IMR-90 (cell line): Measurements from ENCODE around the gene RBP2. TPM values are rescaled to one million over a fixed set of nuclear protein-coding genes. Genes with fewer than 3 reads are reported as not detected.

Source experiments
- ATAC-seq: fragments of 200-7000 bp; cut with Tn5 transposase; 2 replicates; pipeline ENCODE4 v1.9.1; 2020; ENCODE audit warnings: low read depth, mild to moderate bottlenecking, moderate library complexity
- BruUV-seq: library from RNA; stranded (reverse); fragments of 400-500 nt; replicated peaks from 2 replicates; lab custom pipeline; 2021; lab: Mats Ljungman, UMichigan
- CTCF ChIA-PET: fragments of 300-600 bp; formaldehyde crosslinking; extraction: SDS; loops from one replicate; lab custom pipeline; 2021; ENCODE audit warnings: antibody characterized with exemption; lab: Yijun Ruan, JAX
- POLR2A ChIA-PET: fragments of 300-600 bp; sonication (Branson Sonifier 250); formaldehyde crosslinking; loops from one replicate; lab custom pipeline; 2022; ENCODE audit warnings: antibody characterized with exemption; ENCODE audit not compliant: unreplicated experiment; lab: Charles Lee
- DNase-seq: peaks from one replicate; pipeline ENCODE4 v3.0.0; 2013
- H2AFZ ChIP-seq: replicated peaks from 2 replicates; pipeline ENCODE3; 2013; ENCODE audit warnings: low read length, mild to moderate bottlenecking; ENCODE audit not compliant: poor library complexity
- H2AK5ac ChIP-seq: 2 replicates; pipeline ENCODE4 v1.6.1; 2013; ENCODE audit warnings: low read depth, low read length, inconsistent platforms
- H2AK9ac ChIP-seq: replicated peaks from 2 replicates; pipeline ENCODE3; 2013; ENCODE audit warnings: mild to moderate bottlenecking, low read depth, low read length, moderate library complexity; ENCODE audit not compliant: poor library complexity
- H2BK120ac ChIP-seq: 2 replicates; pipeline ENCODE4 v1.6.1; 2013; ENCODE audit warnings: low read depth, low read length, inconsistent platforms
- H2BK15ac ChIP-seq: 3 replicates; pipeline ENCODE4 v1.6.1; 2013; ENCODE audit warnings: low read depth, low read length, inconsistent platforms
- H2BK20ac ChIP-seq: 2 replicates; pipeline ENCODE4 v1.6.1; 2013; ENCODE audit warnings: low read depth, mild to moderate bottlenecking, inconsistent platforms, low read length, moderate library complexity
- H2BK5ac ChIP-seq: 2 replicates; pipeline ENCODE4 v1.6.1; 2013; ENCODE audit warnings: mild to moderate bottlenecking, low read depth, low read length, inconsistent platforms; ENCODE audit not compliant: poor library complexity, severe bottlenecking
- H3K14ac ChIP-seq: replicated peaks from 2 replicates; pipeline ENCODE4 v1.6.1; 2013; ENCODE audit warnings: low read depth, low read length, inconsistent platforms
- H3K18ac ChIP-seq: 2 replicates; pipeline ENCODE4 v1.6.1; 2013; ENCODE audit warnings: low read depth, low read length, control low read depth
- H3K23ac ChIP-seq: 2 replicates; pipeline ENCODE4 v1.6.1; 2013; ENCODE audit warnings: low read depth, low read length, inconsistent platforms
- H3K27ac ChIP-seq: 2 replicates; pipeline ENCODE4 v1.5.1; 2013; ENCODE audit warnings: mild to moderate bottlenecking, control low read depth, low read length; ENCODE audit not compliant: insufficient read depth
- H3K27me3 ChIP-seq: 2 replicates; pipeline ENCODE4 v1.6.1; 2013; ENCODE audit warnings: low read length; ENCODE audit not compliant: control insufficient read depth, insufficient read depth
- H3K36me3 ChIP-seq: 2 replicates; pipeline ENCODE4 v1.6.1; 2013; ENCODE audit warnings: low read length, mixed read lengths; ENCODE audit not compliant: control insufficient read depth, insufficient read depth
- H3K4ac ChIP-seq: 2 replicates; pipeline ENCODE4 v1.6.1; 2013; ENCODE audit warnings: low read depth, low read length, inconsistent platforms
- H3K4me1 ChIP-seq: 2 replicates; pipeline ENCODE4 v1.6.1; 2013; ENCODE audit warnings: low read length, mixed read lengths; ENCODE audit not compliant: control insufficient read depth, insufficient read depth
- H3K4me2 ChIP-seq: 2 replicates; pipeline ENCODE4 v1.6.1; 2013; ENCODE audit warnings: low read depth, mild to moderate bottlenecking, control low read depth, low read length, moderate library complexity
- H3K4me3 ChIP-seq: 2 replicates; pipeline ENCODE4 v1.5.1; 2013; ENCODE audit warnings: low read depth, mild to moderate bottlenecking, control low read depth, low read length, moderate library complexity; ENCODE audit not compliant: insufficient read depth
- H3K56ac ChIP-seq: 2 replicates; pipeline ENCODE4 v1.6.1; 2013; ENCODE audit warnings: low read length, inconsistent platforms; ENCODE audit not compliant: insufficient read depth; ENCODE audit errors: extremely low read depth
- H3K79me1 ChIP-seq, 2 experiments: 2 replicates each; pipeline ENCODE4 v1.6.1; 2013; ENCODE audit warnings: low read length in 2 of 2, inconsistent platforms in 1 of 2, low read depth in 1 of 2
- H3K9ac ChIP-seq: 2 replicates; pipeline ENCODE4 v1.6.1; 2013; ENCODE audit warnings: low read depth, low read length, control low read depth
- H3K9me1 ChIP-seq: 2 replicates; pipeline ENCODE4 v1.6.1; 2013; ENCODE audit warnings: low read length, inconsistent platforms; ENCODE audit not compliant: insufficient read depth
- H3K9me3 ChIP-seq: 2 replicates; pipeline ENCODE4 v1.6.1; 2013; ENCODE audit warnings: low read length; ENCODE audit not compliant: control insufficient read depth, insufficient read depth
- H4K20me1 ChIP-seq: 2 replicates; pipeline ENCODE4 v1.6.1; 2013; ENCODE audit warnings: low read length, inconsistent platforms; ENCODE audit not compliant: insufficient read depth
- H4K5ac ChIP-seq: 2 replicates; pipeline ENCODE4 v1.6.1; 2013; ENCODE audit warnings: mild to moderate bottlenecking, low read depth, low read length, control low read depth
- H4K8ac ChIP-seq, 2 experiments: 2 replicates each; pipeline ENCODE4 v1.6.1; 2013; ENCODE audit warnings: low read depth in 2 of 2, low read length in 2 of 2, control low read depth in 1 of 2, inconsistent platforms in 1 of 2
- H4K91ac ChIP-seq: 2 replicates; pipeline ENCODE4 v1.6.1; 2013; ENCODE audit warnings: low read depth, low read length, inconsistent platforms; ENCODE audit not compliant: insufficient read depth
- BHLHE40 ChIP-seq: fragments of 150-350 bp; IDR thresholded peaks from 2 replicates; pipeline ENCODE4 v1.6.1; 2016; ENCODE audit warnings: mild to moderate bottlenecking, low read depth, low read length
- CEBPB ChIP-seq: IDR thresholded peaks from 2 replicates; pipeline ENCODE4 v1.6.1; 2012; ENCODE audit warnings: low read depth, low read length, improper control_type of control experiment
- CHD1 ChIP-seq: IDR thresholded peaks from 2 replicates; pipeline ENCODE4 v1.6.1; 2012; ENCODE audit warnings: low read depth, low read length, improper control_type of control experiment
- CTCF ChIP-seq: conservative IDR thresholded peaks from 2 replicates; pipeline ENCODE4 v1.5.1; 2012; ENCODE audit warnings: mild to moderate bottlenecking, low read depth, low read length, improper control_type of control experiment
- ELK1 ChIP-seq: fragments of 150-350 bp; IDR thresholded peaks from 2 replicates; pipeline ENCODE4 v1.6.1; 2016; ENCODE audit warnings: low read depth, mild to moderate bottlenecking, low read length, moderate library complexity, borderline replicate concordance
- FOS ChIP-seq: fragments of 150-350 bp; IDR thresholded peaks from 2 replicates; pipeline ENCODE4 v1.6.1; 2016; ENCODE audit warnings: low read depth, low read length
- MAFK ChIP-seq: IDR thresholded peaks from 2 replicates; pipeline ENCODE4 v1.6.1; 2012; ENCODE audit warnings: low read depth, low read length, improper control_type of control experiment
- MAZ ChIP-seq: IDR thresholded peaks from 2 replicates; pipeline ENCODE4 v1.6.1; 2012; ENCODE audit warnings: low read depth, mild to moderate bottlenecking, low read length, improper control_type of control experiment, moderate library complexity, borderline replicate concordance
- MXI1 ChIP-seq: IDR thresholded peaks from 2 replicates; pipeline ENCODE4 v1.6.1; 2012; ENCODE audit warnings: low read depth, mild to moderate bottlenecking, low read length, moderate library complexity, borderline replicate concordance
- NFE2L2 ChIP-seq: fragments of 150-350 bp; IDR thresholded peaks from 2 replicates; pipeline ENCODE4 v1.6.1; 2016; ENCODE audit warnings: low read depth, mild to moderate bottlenecking, low read length
- POLR2A ChIP-seq: IDR thresholded peaks from 2 replicates; pipeline ENCODE4 v1.6.1; 2012; ENCODE audit warnings: mild to moderate bottlenecking, low read depth, low read length
- RAD21 ChIP-seq: IDR thresholded peaks from 2 replicates; pipeline ENCODE4 v1.6.1; 2012; ENCODE audit warnings: low read length, improper control_type of control experiment
- RCOR1 ChIP-seq: IDR thresholded peaks from 2 replicates; pipeline ENCODE4 v1.6.1; 2012; ENCODE audit warnings: mild to moderate bottlenecking, low read length, improper control_type of control experiment; ENCODE audit not compliant: insufficient replicate concordance
- RFX5 ChIP-seq: IDR thresholded peaks from 2 replicates; pipeline ENCODE4 v1.8.0; 2012; ENCODE audit warnings: low read depth, mild to moderate bottlenecking, low read length, moderate library complexity
- SMC3 ChIP-seq: fragments of 150-350 bp; IDR thresholded peaks from 2 replicates; pipeline ENCODE4 v1.6.1; 2016; ENCODE audit warnings: low read depth, mild to moderate bottlenecking, antibody characterized with exemption, low read length, moderate library complexity
- USF2 ChIP-seq: fragments of 150-350 bp; IDR thresholded peaks from 2 replicates; pipeline ENCODE4 v1.6.1; 2017; ENCODE audit warnings: mild to moderate bottlenecking, antibody characterized with exemption, low read length, low read depth
- WGBS, 2 experiments: methylation state at CpG; one replicate each; pipeline versions ENCODE4 v1.1.5 to v1.1.7; 2013; ENCODE audit warnings: missing lambda C conversion rate in 2 of 2; ENCODE audit not compliant: insufficient read length in 1 of 2; ENCODE audit errors: extremely low coverage in 2 of 2; 5-methylcytosine and 5-hydroxymethylcytosine counted together
- dilution Hi-C: fragments of 300-500 bp; cut with HindIII; formaldehyde crosslinking; loops from one replicate; pipeline ENCODE4 v1.14.3; 2018; ENCODE audit warnings: low sequenced_read_pairs; ENCODE audit not compliant: unreplicated experiment
- in situ Hi-C: fragments of 300-500 bp; cut with MboI; formaldehyde crosslinking; loops from 3 replicates; pipeline ENCODE4 v1.14.3; 2019; ENCODE audit warnings: low sequenced_read_pairs, inconsistent platforms, mixed read lengths
- intact Hi-C: fragments of 100-400 bp; cut with micrococcal nuclease; formaldehyde crosslinking; loops from 2 replicates; pipeline ENCODE4 v1.10.0; 2022
- polyA plus RNA-seq, 3 experiments: library from polyadenylated mRNA; depleted of rRNA; stranded (reverse); fragments of >200 nt; gene quantifications; 2 replicates each; pipeline ENCODE4 v1.2.3, GENCODE V29; 2012; ENCODE audit warnings: low replicate concordance in 1 of 3
- total RNA-seq: library from RNA; depleted of rRNA; stranded (reverse); fragments of >200 nt; gene quantifications from 2 replicates; pipeline ENCODE4 v1.2.3, GENCODE V29; 2012

Gene RBP2
- total and polyA plus RNA-seq, 2 of the 4 experiments (the other 2 are of a cell fraction): not detected

GRCh38 chr3:139418144-139418543 lies 58.2 kb downstream of the RBP2 start:
- H4K91ac ChIP-seq: no peak overlapping the region
- no peaks in the 10 kb centered on the region for H3K79me1 ChIP-seq
- H3K18ac ChIP-seq: no peak overlapping the region
- H2AFZ ChIP-seq: no peak overlapping the region
- H3K27me3 ChIP-seq: no peaks in the 10 kb centered on the region
- DNase-seq: no peak
- H3K9me3 ChIP-seq: no peaks in the 10 kb centered on the region
- H2AK9ac ChIP-seq: no peak overlapping the region
- H3K56ac ChIP-seq: no peak overlapping the region
- no peaks in the 10 kb centered on the region for H3K4me1 ChIP-seq
- intact Hi-C loops (no loop called here), in situ Hi-C loops (no loop called here), dilution Hi-C loops (no loop called here)
- no peak for ATAC-seq
- H3K9ac ChIP-seq: no peak overlapping the region
- ChIA-PET POLR2A (no interaction called here), CTCF (interaction anchor here (1.5 kb wide), 1 partner anchor 9 kb away, joined by 3 read pairs; no protein-coding TSS in a partner anchor)
- H3K36me3 ChIP-seq: no peaks in the 10 kb centered on the region
- no CpG with 5 or more reads among the region's 2 CpGs for WGBS, 2 experiments
- H3K23ac ChIP-seq: no peak overlapping the region
- H2BK120ac ChIP-seq: no peak overlapping the region
- H2BK15ac ChIP-seq: no peak overlapping the region
- H2AK5ac ChIP-seq: no peak overlapping the region
- no TSS peak for BruUV-seq
- no peak overlapping the region for H2BK5ac ChIP-seq
- no peaks in the 10 kb centered on the region for H4K20me1 ChIP-seq
- no peak overlapping the region for H4K5ac ChIP-seq
- no peak overlapping the region for H3K4me2 ChIP-seq
- no peak overlapping the region for H3K4me3 ChIP-seq
- H4K8ac ChIP-seq: no peak overlapping the region
- no peak overlapping the region for H3K14ac ChIP-seq
- TF ChIP-seq SMC3: no peak
- TF ChIP-seq MAZ: no peak
- TF ChIP-seq MXI1: no peak
- TF ChIP-seq FOS: no peak
- no peak for TF ChIP-seq BHLHE40
- TF ChIP-seq RCOR1: no peak
- no peak for TF ChIP-seq CTCF
- TF ChIP-seq USF2: no peak
- TF ChIP-seq RFX5: no peak
- no peak for TF ChIP-seq POLR2A
- TF ChIP-seq CEBPB: no peak
- no peak for TF ChIP-seq NFE2L2
- no peak for TF ChIP-seq ELK1
- no peak for TF ChIP-seq RAD21
- TF ChIP-seq MAFK: no peak
- TF ChIP-seq CHD1: no peak
- no peak overlapping the region for H3K4ac ChIP-seq
- H2BK20ac ChIP-seq: no peak overlapping the region
- no peaks in the 10 kb centered on the region; the same call in 1 of the 2 replicates for H3K9me1 ChIP-seq
- no peak overlapping the region for H3K27ac ChIP-seq
